SHP77 treated with DMSO at 0.1 percent for 48 hours (cell line): Measurements from ENCODE around the gene ESPN.
A peak's percentile ranks its signal among the peaks of the same experiment; 100 is the strongest.
"Not testable (repeated sequence)": the region's sequence is repeated elsewhere in the genome, so short reads cannot be mapped to it uniquely, and the experiment has no call there.

ENCODE experiments used
- DNase-seq: peaks from one replicate; lab custom pipeline; 2025; lab: John Stamatoyannopoulos, UW

Gene ESPN

GRCh38 chr1:6428453-6428852 is 3.9 kb downstream of the ESPN start:
- not testable (repeated sequence) for DNase-seq

GRCh38 chr1:6429660-6430411 is 5.3 kb downstream of the ESPN start:
- not testable (repeated sequence) for DNase-seq

- not testable (repeated sequence) for DNase-seq
Observed at GRCh38 chr1:6431645-6432579, 7.3 kb downstream of the ESPN start.

- DNase-seq: no peak
Observed at GRCh38 chr1:6434186-6434585, 9.6 kb downstream of the ESPN start.

GRCh38 chr1:6435129-6435528 is 10.6 kb downstream of the ESPN start:
- DNase-seq: no peak

- no peak for DNase-seq
Observed at GRCh38 chr1:6435547-6435946, 11.0 kb downstream of the ESPN start.

GRCh38 chr1:6436277-6436676 is 11.7 kb downstream of the ESPN start:
- DNase-seq: not testable (repeated sequence)

GRCh38 chr1:6437012-6437700 is 12.6 kb downstream of the ESPN start:
- not testable (repeated sequence) for DNase-seq

- DNase-seq: peak; percentile 59
Observed at GRCh38 chr1:6438047-6438525, 13.5 kb downstream of the ESPN start.

GRCh38 chr1:6440198-6441126 is 15.9 kb downstream of the ESPN start:
- DNase-seq: no peak

- no peak for DNase-seq
Observed at GRCh38 chr1:6441586-6441985, 17.0 kb downstream of the ESPN start.

GRCh38 chr1:6443339-6444115 is 19.0 kb downstream of the ESPN start:
- DNase-seq: no peak

GRCh38 chr1:6444377-6444776 is 19.8 kb downstream of the ESPN start:
- no peak for DNase-seq

- DNase-seq: no peak
Observed at GRCh38 chr1:6445062-6445763, 20.6 kb downstream of the ESPN start.

- not testable (repeated sequence) for DNase-seq
Observed at GRCh38 chr1:6445929-6446328, 21.4 kb downstream of the ESPN start.

- DNase-seq: no peak
Observed at GRCh38 chr1:6446665-6447015, 22.1 kb downstream of the ESPN start.

- no peak for DNase-seq
Observed at GRCh38 chr1:6447016-6447817, 22.6 kb downstream of the ESPN start.

- DNase-seq: no peak
Observed at GRCh38 chr1:6447818-6448748, 23.5 kb downstream of the ESPN start.
